GM18498 (cell line): Measurements from ENCODE around the gene FBXO31.
"Not testable (repeated sequence)": the region's sequence is repeated elsewhere in the genome, so short reads cannot be mapped to it uniquely, and the experiment has no call there.

Experiments
- ATAC-seq: cut with Tn5 transposase; IDR thresholded peaks from one replicate; pipeline ENCODE4 v1.9.1; 2021; ENCODE audit warnings: mild to moderate bottlenecking, moderate library complexity; ENCODE audit not compliant: unreplicated experiment

Gene FBXO31

DNA sequence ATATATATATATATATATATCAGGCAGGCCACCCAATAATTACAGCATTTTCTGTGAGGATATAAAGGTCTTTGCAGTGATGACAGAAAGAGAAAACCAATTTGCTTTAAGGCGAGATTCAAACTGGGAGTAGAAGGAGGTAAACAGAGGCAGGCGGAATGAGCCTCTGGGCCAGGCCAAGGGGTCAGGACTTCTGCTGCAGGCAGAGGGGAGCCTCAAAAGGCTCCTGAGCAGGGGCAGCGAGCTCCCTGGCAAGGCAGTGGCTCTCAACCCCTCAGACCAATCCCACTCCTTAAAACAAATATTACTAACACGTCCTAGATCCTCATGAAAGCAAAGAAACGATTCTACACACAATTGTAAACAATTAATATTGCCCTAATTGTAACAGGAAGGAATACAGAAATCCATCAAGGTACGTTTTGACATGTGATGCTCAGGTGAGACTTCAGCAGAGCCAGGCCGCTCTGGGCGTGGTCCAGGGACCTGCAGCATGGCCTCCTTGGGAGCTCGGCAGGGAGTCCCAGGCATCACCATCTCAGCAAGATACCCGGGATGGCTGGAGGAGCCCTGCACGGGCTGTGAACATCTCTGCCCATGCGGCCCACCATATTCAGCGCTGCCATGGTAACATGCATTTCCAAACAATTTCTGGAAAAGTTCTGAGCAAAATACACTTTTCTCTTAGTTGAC, 18.4 kb downstream of the FBXO31 start:
- ATAC-seq, result no peak

DNA sequence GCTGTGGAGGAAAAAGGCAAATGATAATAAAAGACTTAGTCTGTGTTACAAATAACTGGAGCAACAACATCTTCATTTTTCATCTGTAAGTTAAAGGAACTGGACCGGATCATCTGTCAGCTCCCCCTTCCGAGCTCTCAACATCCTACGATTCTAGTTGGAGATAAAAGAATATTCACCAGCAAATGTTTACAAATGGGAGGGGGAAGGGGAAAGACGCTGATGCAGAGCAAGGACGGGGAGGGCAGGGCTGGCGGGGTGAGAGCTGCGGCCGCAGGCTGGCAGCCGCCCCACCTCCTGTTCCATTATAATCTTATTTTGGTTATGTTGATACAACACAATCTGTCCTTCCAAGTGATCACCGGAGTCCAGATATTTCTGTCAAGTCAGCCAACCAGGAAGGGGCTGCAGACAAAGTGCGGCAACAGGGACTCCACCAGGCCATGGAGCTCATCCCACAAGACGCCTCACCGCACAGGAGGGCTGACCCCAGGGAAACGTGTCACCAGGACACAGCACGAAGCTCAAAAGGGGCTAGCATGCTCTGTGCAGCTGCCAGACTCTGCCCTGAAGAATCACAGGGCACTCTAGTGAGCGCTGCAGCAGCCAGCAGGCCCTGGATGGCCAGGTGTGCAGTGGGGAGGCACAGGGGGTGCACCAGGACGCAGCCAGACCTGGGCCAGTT, 19.7 kb downstream of the FBXO31 start:
- ATAC-seq, result no peak

GRCh38 chr16:87362828-87363559, 20.6 kb downstream of the FBXO31 start:
- ATAC-seq, result not testable (repeated sequence)

GRCh38 chr16:87361916-87362619, 21.5 kb downstream of the FBXO31 start:
- no peak for ATAC-seq

DNA sequence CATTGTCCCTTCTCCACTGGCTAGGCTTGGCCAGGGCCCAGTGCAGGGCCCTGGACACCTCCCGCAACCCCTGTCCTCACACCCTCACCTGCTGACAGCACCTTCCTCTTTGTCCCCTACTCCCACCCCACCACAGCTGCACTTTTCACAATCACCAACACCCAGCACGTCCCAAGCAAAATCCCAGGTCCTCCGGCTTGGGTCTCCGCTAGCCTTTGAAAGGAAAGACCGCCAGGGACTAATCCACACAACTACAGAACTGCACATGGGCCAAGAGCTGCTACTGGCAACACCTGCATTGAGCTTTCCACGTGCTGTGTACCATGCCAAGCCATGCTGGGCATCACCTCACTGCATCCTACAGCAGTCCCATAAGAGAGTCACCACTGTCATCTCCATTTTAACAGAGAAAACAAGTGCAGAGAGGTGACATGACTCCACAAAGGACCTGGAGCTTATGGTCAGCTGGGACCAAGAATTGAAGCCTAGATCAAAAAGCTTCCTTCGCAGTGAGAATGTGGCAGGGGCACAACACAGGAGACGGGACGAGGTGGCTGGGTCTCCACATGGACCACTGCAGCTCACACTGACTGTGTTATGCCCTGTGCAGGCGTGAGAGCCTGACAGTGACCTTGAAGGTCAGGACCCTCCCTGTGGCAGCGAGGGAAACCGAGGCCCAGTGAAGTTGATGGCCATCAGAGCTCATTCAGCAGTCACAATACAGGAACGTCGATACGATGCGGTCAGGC, 22.5 kb downstream of the FBXO31 start:
- no peak for ATAC-seq

GRCh38 chr16:87359121-87359520, 24.5 kb downstream of the FBXO31 start:
- no peak for ATAC-seq

- no peak for ATAC-seq
Observed at GRCh38 chr16:87358696-87359095, 24.9 kb downstream of the FBXO31 start.

DNA sequence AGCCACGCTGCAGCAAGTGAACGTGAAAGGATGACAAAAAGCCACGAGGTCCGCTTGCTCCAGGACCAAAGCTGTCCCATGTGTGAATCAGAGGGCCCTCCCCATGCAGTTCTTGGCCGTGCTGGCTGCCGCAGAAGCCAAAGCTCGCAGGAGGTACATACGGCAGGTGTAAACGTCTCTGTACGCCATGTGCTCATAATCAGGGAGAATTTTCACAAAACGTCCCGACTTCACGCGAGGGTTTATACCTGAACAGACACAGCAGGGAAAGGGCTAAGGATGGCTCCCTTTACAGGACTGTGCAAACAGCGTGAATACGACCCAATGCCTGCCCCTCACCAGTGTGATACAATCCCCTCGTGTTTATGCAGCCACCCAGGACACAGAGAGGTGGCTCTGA, 25.3 kb downstream of the FBXO31 start:
- ATAC-seq, result no peak

DNA sequence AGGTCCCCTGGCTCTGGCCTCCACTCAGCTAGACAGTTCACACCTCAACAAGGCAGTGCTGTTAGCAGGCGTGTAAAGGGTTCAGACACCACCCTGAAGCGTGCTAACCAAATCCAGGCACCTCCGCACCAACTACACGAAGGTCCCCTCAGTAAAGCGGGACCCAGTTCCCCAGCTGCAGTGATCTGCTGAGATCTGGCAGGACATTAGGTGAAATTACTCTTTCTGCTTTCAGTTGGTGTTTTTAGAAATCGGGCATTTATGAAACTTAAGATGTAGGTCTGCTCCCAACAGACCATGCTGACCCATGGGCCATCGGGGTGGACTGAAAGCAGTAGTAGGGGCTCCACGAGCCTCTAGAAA, 27.1 kb downstream of the FBXO31 start:
- ATAC-seq, result no peak

DNA sequence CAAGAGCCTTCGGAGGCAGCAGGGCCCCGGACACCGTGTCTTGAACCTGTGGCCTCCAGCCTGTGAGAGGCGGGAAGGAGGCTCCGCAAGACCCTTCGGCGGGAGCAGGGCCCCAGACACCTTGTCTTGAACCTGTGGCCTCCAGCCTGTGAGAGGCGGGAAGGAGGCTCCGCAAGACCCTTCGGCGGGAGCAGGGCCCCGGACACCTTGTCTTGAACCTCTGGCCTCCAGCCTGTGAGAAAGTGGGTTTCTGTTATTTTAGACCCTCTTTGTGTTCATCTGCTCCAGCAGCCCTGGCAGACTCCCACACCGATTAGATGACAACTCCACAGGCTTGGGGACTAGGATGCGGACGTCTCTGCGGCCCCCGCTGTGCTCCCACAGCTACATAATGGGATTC, 30.0 kb downstream of the FBXO31 start:
- ATAC-seq, result no peak

- ATAC-seq, result no peak
Observed at GRCh38 chr16:87352818-87353217, 30.8 kb downstream of the FBXO31 start.

DNA sequence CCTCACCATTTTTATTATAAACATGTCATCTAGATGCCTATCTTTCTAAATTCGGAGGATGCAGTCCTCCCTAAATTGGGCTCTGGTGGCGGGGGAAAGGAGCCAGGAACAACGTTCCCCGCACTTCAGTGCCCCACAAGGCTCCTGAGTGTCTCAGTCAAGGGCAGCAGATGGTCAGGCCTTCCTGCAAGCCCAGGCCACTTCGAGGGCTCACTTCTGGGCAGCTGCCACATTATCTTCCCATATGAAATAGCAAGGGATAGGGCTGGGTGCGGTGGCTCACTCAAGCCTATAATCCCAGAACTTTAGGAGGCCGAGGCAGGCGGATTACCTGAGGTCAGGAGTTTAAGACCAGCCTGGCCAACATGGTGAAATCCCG, 32.3 kb downstream of the FBXO31 start:
- ATAC-seq, result no peak

DNA sequence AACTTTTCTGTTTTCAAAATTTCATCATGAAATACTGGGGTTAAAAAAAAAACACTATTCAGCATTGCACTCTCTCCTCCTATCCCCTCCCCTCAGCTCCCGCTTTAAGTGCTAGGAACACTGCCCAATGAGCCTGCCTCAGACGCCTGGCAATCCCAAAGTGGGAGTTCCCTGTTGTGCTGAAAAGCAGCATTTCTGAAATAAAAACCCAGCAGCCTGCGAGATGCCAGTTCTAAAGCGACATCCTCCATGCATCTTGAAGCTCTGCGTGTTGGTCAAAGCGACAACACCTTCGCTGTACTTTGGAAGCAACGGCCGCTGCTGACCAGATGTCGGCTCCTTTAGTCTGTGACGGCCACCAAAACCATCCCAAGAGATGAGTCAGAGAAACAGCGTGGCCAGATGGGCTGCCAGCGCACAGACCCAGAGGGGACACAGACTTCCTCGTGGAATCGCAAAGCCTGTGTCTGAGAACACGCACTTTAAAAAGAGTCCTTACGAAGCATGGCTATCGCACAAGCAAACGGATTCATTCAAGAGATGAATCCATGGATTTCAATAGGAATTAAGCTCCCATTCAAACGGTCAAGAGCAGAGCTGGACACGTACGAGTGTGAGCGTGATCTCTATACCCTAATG, 32.8 kb downstream of the FBXO31 start:
- no peak for ATAC-seq

DNA sequence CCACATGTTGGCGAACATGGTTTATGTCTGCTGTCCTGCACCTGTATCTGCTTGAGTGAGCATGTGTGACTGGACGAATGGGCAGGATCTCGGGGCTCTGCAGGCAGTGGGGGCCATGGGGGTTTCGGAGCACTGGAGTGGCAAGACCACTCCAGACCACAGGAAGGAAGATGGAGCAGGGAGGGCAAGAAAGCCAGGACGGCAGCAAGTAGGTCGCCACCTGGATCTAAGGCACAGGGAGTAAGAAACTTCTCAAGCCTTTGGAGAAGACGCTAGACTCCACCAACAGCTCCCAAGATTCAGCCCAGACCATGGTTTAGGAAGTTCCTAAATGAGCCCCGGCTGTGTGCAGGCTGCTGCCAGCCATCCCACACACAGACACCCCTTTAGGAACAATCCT, 33.5 kb downstream of the FBXO31 start:
- ATAC-seq, result no peak

DNA sequence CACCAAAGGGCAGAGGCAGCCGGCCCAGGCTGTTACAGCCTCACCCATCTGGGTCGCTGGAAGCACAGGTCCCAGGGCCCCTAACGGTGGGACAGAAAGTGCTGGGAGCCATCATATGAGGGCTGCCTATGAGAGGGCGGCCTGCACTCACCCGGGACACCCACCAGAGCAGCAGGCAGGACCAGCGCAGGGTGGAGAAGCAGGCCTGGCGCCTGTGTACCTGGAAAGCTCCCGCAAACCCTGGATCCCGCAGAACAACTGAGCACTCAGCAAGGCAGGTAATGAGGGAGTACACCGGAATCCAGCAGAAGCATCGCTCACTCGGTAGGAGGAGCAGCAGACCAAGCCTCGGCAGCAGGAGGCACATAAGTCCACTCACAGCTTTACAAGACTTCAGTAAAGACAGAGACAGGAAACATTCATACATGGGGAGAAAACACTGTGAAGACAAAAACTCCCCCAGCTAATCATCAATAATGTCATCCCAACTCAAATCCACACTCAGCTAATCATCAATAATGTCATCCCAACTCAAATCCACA, 34.9 kb downstream of the FBXO31 start:
- no peak for ATAC-seq

DNA sequence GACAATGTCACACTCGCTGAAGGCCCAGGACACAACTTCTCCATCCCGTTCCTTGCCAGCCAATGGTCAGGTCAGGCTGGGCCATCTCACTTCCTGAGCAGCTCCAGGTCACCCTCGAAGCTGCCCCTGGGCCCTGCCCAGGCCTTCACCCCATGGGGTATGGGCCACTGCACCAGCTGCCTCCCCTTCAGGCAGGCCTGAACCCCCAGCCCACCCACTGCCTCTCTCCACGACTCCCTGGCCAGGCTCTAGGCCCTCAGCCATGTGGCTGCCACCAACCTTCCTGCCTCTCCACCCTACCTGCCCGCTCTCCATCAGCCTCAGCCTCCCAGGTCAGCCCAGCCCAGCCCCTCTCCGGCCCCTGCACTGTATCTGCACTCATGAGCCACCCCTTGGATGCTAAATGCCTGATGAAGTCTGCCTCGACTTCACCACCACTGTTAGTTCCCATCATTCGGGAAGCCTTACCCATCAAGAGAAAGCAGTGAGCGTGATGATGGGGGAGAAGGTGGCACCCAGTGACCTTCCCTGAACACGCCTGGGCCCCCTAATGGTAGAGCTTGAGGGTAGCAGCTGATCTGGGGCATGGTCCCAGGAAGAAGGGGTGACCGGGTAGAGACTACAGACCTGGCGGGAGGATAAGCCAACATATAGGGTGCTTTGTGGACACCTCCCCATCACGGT, 35.5 kb downstream of the FBXO31 start:
- no peak for ATAC-seq

DNA sequence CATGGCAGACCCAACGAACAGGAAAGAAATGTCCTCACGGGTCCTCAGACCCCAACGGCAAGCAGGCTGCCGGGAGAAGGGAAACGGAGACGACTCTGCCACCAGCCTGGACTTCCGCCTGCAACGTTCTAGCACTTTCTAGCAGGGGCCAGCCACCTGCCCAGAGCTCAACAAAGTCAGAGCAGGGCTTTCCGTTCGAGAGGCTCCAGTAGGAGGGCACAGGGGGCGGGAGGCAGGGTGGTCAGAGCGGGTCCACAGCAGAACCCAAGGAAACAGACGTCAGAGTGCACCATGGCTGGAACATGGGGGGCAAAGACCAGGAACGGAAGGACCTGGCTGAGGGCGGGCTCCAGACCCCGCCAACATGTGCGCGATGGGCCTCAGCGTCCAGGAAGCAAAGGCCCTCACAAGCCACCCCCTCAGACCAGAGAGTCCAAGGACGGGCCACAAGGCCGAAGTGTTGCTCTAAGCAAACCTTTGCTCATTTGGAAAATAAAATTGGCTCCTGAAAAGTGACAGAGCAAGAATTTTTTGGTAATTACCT, 37.0 kb downstream of the FBXO31 start:
- no peak for ATAC-seq

DNA sequence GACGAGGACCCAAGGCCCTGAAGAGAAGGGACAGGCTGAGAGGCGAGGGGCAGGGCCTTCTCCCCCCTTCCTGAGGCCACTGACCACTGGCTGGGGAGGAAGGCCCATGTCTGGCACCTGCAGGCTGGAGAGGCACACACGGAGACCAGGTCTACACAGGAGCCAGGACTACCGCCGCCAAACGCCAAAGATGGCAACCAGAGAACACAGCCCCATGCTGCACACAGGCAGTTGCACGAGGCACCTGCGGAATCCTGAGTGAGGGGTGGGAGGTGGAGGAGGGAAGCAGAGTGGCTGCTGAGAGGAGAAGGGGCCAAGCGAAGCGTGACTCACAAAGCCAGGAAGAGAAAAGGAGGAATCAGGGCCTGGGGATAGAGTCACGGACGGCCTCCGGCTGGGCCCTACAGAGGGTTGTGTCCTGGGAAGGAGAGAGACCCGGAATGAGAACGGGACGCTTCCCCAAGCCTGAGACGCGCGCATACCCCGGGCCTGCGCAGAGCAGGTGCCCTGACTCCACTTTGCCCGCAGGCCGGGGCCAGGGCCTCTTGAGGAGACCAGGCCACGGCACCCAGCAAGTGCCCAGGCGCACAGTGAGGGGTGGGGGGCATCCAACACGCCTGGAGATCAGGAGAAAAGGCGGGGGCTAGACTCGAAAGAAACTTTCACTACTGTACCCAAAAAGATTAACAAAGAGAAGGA, 37.7 kb downstream of the FBXO31 start:
- no peak for ATAC-seq
